OCI-LY7 (cell line): ENCODE data around the gene NPM1.

Source experiments
- EZH2phosphoT487 ChIP-seq: fragments of 200-600 bp; sonication (generic); IDR thresholded peaks from 2 replicates; pipeline ENCODE4 v1.6.1; 2018; ENCODE audit warnings: low read depth, borderline replicate concordance, mild to moderate bottlenecking, mixed run types, antibody characterized with exemption, low read length, moderate library complexity, mixed read lengths
- TF ChIP-seq, protein P1 (sequence below): fragments of 200-600 bp; sonication (generic); conservative IDR thresholded peaks from 2 replicates; pipeline ENCODE4 v1.5.1; 2014; ENCODE audit warnings: mild to moderate bottlenecking, antibody characterized with exemption, low read length, moderate library complexity, mixed read lengths

DNA sequence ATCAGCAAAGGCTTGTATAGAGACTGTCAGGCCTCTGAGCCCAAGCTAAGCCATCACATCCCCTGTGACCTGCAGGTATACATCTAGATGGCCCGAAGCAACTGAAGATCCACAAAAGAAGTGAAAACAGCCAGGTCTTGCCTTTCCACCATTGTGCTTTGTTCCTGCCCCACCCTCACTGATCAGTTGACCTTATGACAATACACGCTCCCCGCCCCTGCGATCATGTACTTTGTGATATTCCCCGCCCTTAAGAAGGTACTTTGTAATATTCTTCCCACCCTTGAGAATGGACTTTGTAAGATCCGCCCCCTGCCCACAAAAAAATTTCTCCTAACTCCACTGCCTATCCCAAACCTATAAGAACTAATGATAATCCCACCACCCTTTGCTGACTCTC, 18.6 kb upstream of the NPM1 start:
- TF ChIP-seq, protein P1, sequence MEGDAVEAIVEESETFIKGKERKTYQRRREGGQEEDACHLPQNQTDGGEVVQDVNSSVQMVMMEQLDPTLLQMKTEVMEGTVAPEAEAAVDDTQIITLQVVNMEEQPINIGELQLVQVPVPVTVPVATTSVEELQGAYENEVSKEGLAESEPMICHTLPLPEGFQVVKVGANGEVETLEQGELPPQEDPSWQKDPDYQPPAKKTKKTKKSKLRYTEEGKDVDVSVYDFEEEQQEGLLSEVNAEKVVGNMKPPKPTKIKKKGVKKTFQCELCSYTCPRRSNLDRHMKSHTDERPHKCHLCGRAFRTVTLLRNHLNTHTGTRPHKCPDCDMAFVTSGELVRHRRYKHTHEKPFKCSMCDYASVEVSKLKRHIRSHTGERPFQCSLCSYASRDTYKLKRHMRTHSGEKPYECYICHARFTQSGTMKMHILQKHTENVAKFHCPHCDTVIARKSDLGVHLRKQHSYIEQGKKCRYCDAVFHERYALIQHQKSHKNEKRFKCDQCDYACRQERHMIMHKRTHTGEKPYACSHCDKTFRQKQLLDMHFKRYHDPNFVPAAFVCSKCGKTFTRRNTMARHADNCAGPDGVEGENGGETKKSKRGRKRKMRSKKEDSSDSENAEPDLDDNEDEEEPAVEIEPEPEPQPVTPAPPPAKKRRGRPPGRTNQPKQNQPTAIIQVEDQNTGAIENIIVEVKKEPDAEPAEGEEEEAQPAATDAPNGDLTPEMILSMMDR = no peak
- no peak for TF ChIP-seq EZH2phosphoT487
